GM13976 (cell line): Measurements from ENCODE around the gene NYAP2.

Experiments
- DNase-seq: peaks from one replicate; pipeline ENCODE4 v3.0.0; 2012; ENCODE audit warnings: low spot score
- in situ Hi-C: fragments of 300-500 bp; cut with MboI; formaldehyde crosslinking; loops from one replicate; pipeline ENCODE4 v1.12.0; 2022; ENCODE audit warnings: low sequenced_read_pairs, mixed read lengths, inconsistent platforms; ENCODE audit not compliant: unreplicated experiment
- TF ChIP-seq, protein P1 (sequence below): IDR thresholded peaks from 2 replicates; pipeline ENCODE4 v1.5.1; 2012; ENCODE audit warnings: borderline replicate concordance, mild to moderate bottlenecking; ENCODE audit not compliant: insufficient read depth; ENCODE audit errors: extremely low read depth, missing control alignments, control extremely low read depth

Gene NYAP2

DNA sequence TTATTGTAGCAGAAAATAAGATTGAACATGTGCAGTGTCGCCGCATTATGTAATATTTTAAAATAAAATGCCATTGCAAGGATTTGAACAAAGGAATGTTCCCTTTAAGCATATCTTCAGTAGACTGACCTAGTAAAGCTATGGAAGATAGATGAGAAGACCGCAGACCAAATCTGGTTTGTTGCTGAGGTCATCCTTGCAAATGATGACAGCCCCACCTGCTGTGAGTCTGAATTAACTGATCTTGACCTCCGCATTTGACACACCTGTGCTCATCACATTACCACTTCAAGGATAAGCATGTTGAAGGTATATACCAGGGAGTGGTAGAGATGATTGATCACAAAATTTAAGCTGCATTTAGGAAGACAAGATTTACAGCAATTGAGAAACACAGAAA lies 96.2 kb downstream of the NYAP2 start:
- no peak for DNase-seq
- in situ Hi-C loops, result no loop called here
- TF ChIP-seq, protein P1, sequence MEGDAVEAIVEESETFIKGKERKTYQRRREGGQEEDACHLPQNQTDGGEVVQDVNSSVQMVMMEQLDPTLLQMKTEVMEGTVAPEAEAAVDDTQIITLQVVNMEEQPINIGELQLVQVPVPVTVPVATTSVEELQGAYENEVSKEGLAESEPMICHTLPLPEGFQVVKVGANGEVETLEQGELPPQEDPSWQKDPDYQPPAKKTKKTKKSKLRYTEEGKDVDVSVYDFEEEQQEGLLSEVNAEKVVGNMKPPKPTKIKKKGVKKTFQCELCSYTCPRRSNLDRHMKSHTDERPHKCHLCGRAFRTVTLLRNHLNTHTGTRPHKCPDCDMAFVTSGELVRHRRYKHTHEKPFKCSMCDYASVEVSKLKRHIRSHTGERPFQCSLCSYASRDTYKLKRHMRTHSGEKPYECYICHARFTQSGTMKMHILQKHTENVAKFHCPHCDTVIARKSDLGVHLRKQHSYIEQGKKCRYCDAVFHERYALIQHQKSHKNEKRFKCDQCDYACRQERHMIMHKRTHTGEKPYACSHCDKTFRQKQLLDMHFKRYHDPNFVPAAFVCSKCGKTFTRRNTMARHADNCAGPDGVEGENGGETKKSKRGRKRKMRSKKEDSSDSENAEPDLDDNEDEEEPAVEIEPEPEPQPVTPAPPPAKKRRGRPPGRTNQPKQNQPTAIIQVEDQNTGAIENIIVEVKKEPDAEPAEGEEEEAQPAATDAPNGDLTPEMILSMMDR, result no peak

DNA sequence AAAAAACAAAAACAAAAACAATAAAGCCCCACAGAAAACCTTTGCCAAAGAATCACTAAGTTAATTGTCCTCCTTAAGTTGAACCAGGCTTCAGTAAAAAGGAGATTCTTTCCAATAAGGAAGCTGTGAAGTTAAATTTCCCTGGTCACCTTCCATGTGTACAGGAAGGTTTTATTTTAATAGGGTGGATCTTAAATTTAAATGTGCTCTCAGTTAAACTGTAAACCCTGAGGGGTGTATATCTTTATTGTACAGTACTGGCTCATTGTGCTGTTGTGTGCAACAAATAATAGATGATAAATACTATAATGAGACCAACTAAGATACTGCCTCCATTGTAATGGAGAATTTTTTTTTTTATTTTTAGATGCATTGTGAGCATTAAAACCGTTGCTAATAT lies 97.1 kb downstream of the NYAP2 start:
- TF ChIP-seq, protein P1, result no peak
- in situ Hi-C loops, result no loop called here
- no peak for DNase-seq

DNA sequence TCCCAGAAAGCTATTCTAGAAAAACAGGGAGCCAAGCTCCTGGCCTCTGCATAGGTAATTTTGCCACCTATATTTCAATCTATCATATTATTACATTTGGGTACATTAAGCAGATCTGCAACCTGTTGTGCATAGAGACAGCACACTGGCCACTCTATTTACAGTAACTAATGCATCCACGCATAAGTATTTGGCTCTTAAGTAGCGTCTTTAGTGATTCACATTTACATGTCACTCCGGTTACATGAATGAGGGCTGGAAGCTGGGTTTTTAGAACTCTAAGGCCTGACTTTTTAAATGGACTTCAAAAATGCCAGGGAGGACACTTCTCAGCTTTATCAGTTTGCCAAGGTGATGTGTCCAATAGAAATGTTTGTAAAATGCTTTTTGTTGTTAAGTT lies 97.7 kb downstream of the NYAP2 start:
- DNase-seq, result no peak
- TF ChIP-seq, protein P1, result no peak
- in situ Hi-C loops, result no loop called here

DNA sequence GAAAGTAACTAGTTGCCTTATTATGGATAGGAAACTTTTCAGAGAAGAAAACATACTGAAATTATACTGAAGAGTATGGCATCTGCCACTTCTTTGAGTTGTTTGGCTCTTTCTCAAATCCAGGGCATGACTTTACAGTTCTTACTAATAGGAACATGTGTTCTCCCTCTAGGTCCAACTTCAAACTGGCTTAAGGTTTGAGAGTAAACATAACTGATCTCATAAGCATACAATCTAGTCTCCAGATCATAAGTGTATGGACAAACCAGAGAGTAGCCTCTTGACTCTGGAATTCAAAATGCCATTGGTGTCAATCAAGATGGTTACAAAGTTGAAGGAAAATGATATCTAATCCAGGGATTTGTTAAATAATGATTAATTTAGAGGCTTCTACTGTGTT lies 101.5 kb downstream of the NYAP2 start:
- no peak for DNase-seq
- TF ChIP-seq, protein P1, result no peak
- in situ Hi-C loops, result no loop called here

DNA sequence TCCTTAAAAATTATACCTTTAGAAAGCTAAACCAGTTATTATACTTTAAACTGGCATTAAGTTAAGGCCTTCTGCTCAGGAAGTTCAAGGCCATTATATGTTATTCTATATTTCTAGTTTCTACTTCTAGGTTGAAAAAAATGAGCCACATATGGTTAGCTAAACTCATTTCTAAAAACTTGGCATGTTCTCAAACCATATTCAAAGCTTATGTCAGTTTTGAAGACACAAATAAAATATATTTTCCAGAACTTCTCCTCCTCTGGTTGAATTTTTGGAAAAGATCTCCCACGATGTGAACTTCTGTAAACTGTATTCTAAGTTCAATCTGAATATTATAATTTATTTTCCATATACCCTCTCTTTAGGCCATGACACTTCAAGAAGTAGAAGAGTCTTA lies 103.5 kb downstream of the NYAP2 start:
- TF ChIP-seq, protein P1, result no peak
- in situ Hi-C loops, result no loop called here
- no peak for DNase-seq

DNA sequence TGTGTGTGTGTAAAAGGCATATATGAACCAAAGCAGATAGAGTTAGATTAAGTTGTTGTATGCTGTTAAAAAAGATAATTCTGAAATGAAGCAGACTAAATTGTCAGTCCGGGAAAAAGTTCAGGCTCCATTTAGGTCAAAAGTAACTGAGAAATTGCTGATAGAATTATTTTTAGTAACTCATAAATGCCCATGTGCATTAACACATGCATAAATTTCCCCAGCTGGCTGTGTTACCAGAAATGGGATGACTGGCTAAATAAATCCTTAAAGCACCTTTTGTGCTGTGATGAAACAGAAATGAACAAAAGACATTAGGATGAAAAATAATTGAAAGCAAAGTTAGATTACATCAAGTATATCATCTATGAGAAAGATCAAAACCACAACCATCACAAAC lies 111.3 kb downstream of the NYAP2 start:
- TF ChIP-seq, protein P1, result no peak
- DNase-seq, result no peak
- in situ Hi-C loops, result no loop called here

DNA sequence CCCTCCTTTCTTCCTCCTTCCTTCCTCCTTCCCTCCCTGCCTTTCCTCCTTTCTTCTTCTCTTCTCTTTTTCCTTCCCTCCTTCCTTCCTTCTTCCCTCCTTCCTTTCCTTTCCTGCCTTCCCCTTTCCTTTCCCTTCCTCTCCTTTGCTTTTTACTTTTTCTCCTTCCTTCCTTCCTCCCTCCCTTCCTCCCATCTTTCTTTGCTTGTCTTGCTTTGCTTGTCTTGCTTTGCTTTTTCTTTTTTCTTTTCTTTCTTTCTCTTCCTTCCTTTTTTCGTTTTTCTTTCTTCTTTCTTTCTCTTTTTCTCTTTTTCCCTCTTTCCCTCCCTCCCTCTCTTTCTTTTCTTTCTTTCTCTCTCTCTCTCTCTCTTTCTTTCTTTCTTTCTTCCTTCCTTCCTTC lies 113.0 kb downstream of the NYAP2 start:
- TF ChIP-seq, protein P1, result no peak
- DNase-seq, result no peak
- in situ Hi-C loops, result no loop called here
